OCI-LY1 (cell line): ENCODE data around the gene TAB3.
A peak's percentile ranks its signal among the peaks of the same experiment; 100 is the strongest.

Source experiments
- H2AFZ ChIP-seq: fragments of 200-600 bp; sonication (generic), shearing (Covaris generic); 2 replicates; pipeline ENCODE4 v1.6.0; 2014; ENCODE audit warnings: antibody characterized with exemption, mild to moderate bottlenecking, low read length
- H3F3A ChIP-seq: fragments of 200-600 bp; sonication (generic), shearing (Covaris generic); 2 replicates; pipeline ENCODE4 v1.6.0; 2014; ENCODE audit warnings: mild to moderate bottlenecking, antibody characterized with exemption, low read length, moderate library complexity; ENCODE audit not compliant: insufficient read depth
- H3K27ac ChIP-seq: fragments of 200-600 bp; sonication (generic); 2 replicates; pipeline ENCODE4 v1.5.1; 2014; ENCODE audit warnings: low read length, mixed run types, mild to moderate bottlenecking, low read depth; ENCODE audit not compliant: poor library complexity, severe bottlenecking
- H3K27me3 ChIP-seq: fragments of 200-600 bp; sonication (generic); 2 replicates; pipeline ENCODE4 v1.6.0; 2014; ENCODE audit warnings: antibody characterized with exemption, mild to moderate bottlenecking, low read length, moderate library complexity; ENCODE audit not compliant: insufficient read depth
- H3K36me3 ChIP-seq: fragments of 200-600 bp; sonication (generic); 2 replicates; pipeline ENCODE4 v1.6.1; 2014; ENCODE audit warnings: mild to moderate bottlenecking, antibody characterized with exemption, low read length, moderate library complexity, mixed read lengths; ENCODE audit not compliant: insufficient read depth
- H3K4me1 ChIP-seq: fragments of 200-600 bp; sonication (generic); 2 replicates; pipeline ENCODE4 v1.5.1; 2014; ENCODE audit warnings: mild to moderate bottlenecking, low read length, moderate library complexity; ENCODE audit not compliant: insufficient read depth, severe bottlenecking
- H3K4me2 ChIP-seq: fragments of 200-600 bp; sonication (generic), shearing (Covaris generic); 2 replicates; pipeline ENCODE4 v1.6.1; 2014; ENCODE audit warnings: low read length
- H3K4me3 ChIP-seq: fragments of 200-600 bp; sonication (generic); 2 replicates; pipeline ENCODE4 v1.5.1; 2014; ENCODE audit warnings: low read length, low read depth, mild to moderate bottlenecking, mixed read lengths; ENCODE audit not compliant: poor library complexity, severe bottlenecking
- H3K79me2 ChIP-seq: fragments of 200-600 bp; shearing (Covaris generic); 2 replicates; pipeline ENCODE4 v1.6.1; 2016; ENCODE audit warnings: mixed run types, low read length, mixed read lengths; ENCODE audit not compliant: insufficient read depth
- H3K9ac ChIP-seq: fragments of 200-600 bp; sonication (generic), shearing (Covaris generic); 2 replicates; pipeline ENCODE4 v1.6.1; 2014; ENCODE audit warnings: mild to moderate bottlenecking, low read length, mixed read lengths
- H3K9me2 ChIP-seq: fragments of 200-600 bp; sonication (generic), shearing (Covaris generic); 2 replicates; pipeline ENCODE4 v1.6.1; 2014; ENCODE audit warnings: low read depth, mild to moderate bottlenecking, low read length, mixed read lengths
- H3K9me3 ChIP-seq: fragments of 200-600 bp; shearing (Covaris generic); 2 replicates; pipeline ENCODE4 v1.6.1; 2014; ENCODE audit warnings: low read length, mixed read lengths
- H4K20me1 ChIP-seq: fragments of 200-600 bp; sonication (generic), shearing (Covaris generic); 2 replicates; pipeline ENCODE4 v1.6.0; 2016; ENCODE audit warnings: mild to moderate bottlenecking, low read length; ENCODE audit not compliant: insufficient read depth
- CTCF ChIP-seq: fragments of 200-600 bp; sonication (generic), shearing (Covaris generic); IDR thresholded peaks from 2 replicates; pipeline ENCODE4 v1.5.1; 2017; ENCODE audit warnings: mild to moderate bottlenecking, antibody characterized with exemption, low read length, moderate library complexity, mixed read lengths
- EZH2 ChIP-seq: fragments of 200-600 bp; sonication (generic), shearing (Covaris generic); IDR thresholded peaks from 2 replicates; pipeline ENCODE4 v1.8.0; 2017; ENCODE audit warnings: borderline replicate concordance, mixed run types, mild to moderate bottlenecking, antibody characterized with exemption, low read length, moderate library complexity, mixed read lengths

TAB3 gene

GRCh38 chrX:30822764-30823163 is 66.3 kb downstream of the TAB3 start:
- H2AFZ ChIP-seq: peak overlapping the region; percentile 1; the same call in 1 of the 2 replicates
- no peaks in the 10 kb centered on the region for H3K79me2 ChIP-seq
- no peaks in the 10 kb centered on the region for H3K36me3 ChIP-seq
- H3K9me3 ChIP-seq: no peaks in the 10 kb centered on the region
- no peaks in the 10 kb centered on the region for H3K27me3 ChIP-seq
- H3K4me2 ChIP-seq: peak overlapping the region; percentile 39
- no peak overlapping the region for H3K4me3 ChIP-seq
- TF ChIP-seq CTCF (no peak), EZH2 (no peak)
- H4K20me1 ChIP-seq: no peaks in the 10 kb centered on the region
- no peak overlapping the region; the same call in 1 of the 2 replicates for H3K9ac ChIP-seq
- H3K9me2 ChIP-seq: no peaks in the 10 kb centered on the region
- peaks cover 27% of the 10 kb centered on the region for H3K4me1 ChIP-seq
- peak overlapping the region; percentile 72 for H3K27ac ChIP-seq
- no peaks in the 10 kb centered on the region for H3F3A ChIP-seq

- Histone ChIP-seq H3K4me3 (no peak overlapping the region), H2AFZ (no peak overlapping the region), H3K9me2 (no peaks in the 10 kb centered on the region), H4K20me1 (no peaks in the 10 kb centered on the region), H3K27me3 (no peaks in the 10 kb centered on the region), H3F3A (no peaks in the 10 kb centered on the region), H3K36me3 (no peaks in the 10 kb centered on the region), H3K27ac (peak overlapping the region; percentile 72), H3K9me3 (no peaks in the 10 kb centered on the region), H3K9ac (no peak overlapping the region; the same call in 1 of the 2 replicates), H3K4me2 (peak overlapping the region; percentile 39), H3K79me2 (no peaks in the 10 kb centered on the region), H3K4me1 (peaks cover 27% of the 10 kb centered on the region)
- TF ChIP-seq CTCF (peak; percentile 39; the same call in 1 of the 2 replicates), EZH2 (no peak)
Observed at GRCh38 chrX:30822068-30822681, 66.9 kb downstream of the TAB3 start.

GRCh38 chrX:30821116-30821515 is 67.9 kb downstream of the TAB3 start:
- Histone ChIP-seq H3K9me2 (no peaks in the 10 kb centered on the region), H3K36me3 (no peaks in the 10 kb centered on the region), H3K79me2 (no peaks in the 10 kb centered on the region), H3K4me3 (no peak overlapping the region), H4K20me1 (no peaks in the 10 kb centered on the region), H3K9ac (no peak overlapping the region), H2AFZ (no peak overlapping the region), H3K4me2 (no peak overlapping the region), H3F3A (no peaks in the 10 kb centered on the region), H3K27ac (no peak overlapping the region), H3K27me3 (no peaks in the 10 kb centered on the region), H3K9me3 (no peaks in the 10 kb centered on the region), H3K4me1 (peaks cover 27% of the 10 kb centered on the region)
- no peak for TF ChIP-seq EZH2
- no peak for TF ChIP-seq CTCF
